HG03159 (cell line): ENCODE data around the gene PAK5.

ENCODE experiments used
- ATAC-seq: cut with Tn5 transposase; IDR thresholded peaks from one replicate; pipeline ENCODE4 v1.9.1; 2021; ENCODE audit warnings: mild to moderate bottlenecking, moderate library complexity; ENCODE audit not compliant: unreplicated experiment

Gene PAK5

DNA sequence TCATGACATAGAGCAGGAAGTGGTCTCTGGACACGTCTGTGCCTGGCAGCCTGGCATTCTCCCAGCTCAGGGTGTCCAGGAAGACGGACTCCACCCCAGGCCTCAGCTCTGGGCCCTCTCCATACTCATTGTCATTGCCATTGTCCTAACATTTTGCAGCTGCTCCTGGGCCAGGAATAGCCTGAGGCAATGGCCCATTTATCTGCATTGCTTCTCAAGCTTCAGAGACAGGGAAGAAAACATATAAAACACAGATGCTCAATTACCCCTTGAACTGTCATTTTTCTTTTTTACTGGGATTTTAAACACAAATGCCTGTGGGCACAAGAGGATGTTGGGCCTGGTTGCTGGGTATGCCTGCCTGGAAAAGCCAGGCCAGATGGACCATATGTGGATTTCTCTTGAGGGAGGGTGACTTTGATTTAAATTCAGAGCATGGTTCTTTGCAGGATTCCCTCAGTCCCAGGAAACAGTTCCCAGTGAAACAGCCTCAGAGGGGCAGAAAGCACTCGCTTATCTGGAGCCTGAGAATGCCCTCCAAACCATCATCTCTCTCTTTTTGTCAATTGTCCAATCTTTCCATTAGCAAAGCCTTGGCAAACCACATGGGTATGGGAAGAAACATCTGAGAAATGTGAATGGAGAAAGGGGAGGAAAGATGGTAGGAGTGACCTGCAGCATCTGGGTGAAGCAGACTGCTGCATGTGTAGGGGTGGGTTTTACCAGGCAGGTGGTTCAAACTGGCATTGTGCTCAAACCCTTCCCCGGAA is 306.6 kb downstream of the PAK5 start:
- ATAC-seq, result no peak

DNA sequence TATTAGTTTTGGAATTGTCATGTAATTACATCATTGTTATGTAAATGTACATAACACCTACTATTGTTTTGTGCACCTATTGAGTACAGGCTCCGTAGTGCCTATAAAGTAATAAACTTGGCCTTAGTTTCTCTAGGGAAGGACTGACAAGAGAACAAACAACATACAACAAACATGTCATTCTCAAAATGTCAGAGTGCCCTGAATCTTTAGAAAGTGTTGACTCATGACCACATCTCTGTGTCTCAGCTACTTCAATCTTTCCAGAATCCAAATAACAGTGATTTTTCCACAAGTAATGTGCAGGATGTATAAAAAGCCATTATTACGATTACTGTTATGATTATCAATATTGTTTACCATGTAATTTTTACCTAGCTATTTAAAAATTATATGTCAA is 307.3 kb downstream of the PAK5 start:
- no peak for ATAC-seq

- no peak for ATAC-seq
These were observed 315.2 kb downstream of the PAK5 start for GRCh38 chr20:9523636-9524035.

DNA sequence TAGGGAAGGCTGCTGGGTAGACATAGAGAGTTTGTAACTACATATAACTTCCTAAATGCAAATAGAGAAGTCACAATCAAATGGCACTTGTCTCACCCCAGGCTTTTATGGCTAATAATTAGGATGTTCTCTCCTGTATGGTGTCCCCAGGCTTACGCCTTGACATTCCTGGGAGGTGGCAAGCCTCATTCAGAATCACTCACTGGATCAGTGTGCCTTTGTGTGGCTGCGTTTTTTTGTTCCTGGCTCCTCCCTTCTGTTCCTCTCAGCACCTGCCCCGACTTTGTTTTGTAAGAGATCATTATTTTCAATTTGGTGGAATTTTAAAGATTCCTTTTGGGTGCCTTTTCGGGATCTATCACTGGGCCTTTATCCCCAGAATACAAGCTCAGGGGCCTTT is 318.8 kb downstream of the PAK5 start:
- ATAC-seq, result no peak

DNA sequence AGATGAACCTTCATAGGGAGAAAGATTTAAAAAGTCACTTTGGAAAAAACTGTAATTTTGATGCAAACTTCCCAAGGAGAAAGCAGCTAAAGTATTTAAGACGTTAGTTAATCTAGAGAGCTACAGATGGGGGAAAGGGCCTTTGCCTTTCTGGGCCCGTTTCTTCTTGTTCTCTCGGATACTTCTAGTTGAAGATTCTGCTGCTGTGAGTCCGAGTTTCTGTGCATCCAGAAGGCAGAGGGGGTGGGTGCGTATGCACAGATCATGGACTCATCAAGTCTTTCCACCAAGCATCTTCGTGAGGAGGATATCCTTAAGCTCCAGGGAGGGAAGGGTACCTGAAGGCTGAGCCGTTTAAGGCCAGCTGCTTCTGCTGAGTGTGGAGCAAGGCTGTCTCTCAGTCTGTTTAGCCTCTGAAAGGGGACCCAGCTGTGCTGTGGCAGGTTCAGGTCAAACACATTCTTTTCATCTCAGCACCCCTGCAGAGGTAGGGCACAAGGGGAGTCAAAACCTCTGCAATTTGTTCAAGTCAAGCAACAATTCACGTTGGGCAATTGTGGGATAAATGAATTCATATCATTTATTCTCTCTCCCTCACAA is 320.2 kb downstream of the PAK5 start:
- no peak for ATAC-seq

- no peak for ATAC-seq
These were observed 321.3 kb downstream of the PAK5 start for GRCh38 chr20:9517297-9518162.

- ATAC-seq, result no peak
These were observed 322.5 kb downstream of the PAK5 start for GRCh38 chr20:9516234-9516871.

GRCh38 chr20:9515741-9516233 is 323.1 kb downstream of the PAK5 start:
- ATAC-seq, result no peak

DNA sequence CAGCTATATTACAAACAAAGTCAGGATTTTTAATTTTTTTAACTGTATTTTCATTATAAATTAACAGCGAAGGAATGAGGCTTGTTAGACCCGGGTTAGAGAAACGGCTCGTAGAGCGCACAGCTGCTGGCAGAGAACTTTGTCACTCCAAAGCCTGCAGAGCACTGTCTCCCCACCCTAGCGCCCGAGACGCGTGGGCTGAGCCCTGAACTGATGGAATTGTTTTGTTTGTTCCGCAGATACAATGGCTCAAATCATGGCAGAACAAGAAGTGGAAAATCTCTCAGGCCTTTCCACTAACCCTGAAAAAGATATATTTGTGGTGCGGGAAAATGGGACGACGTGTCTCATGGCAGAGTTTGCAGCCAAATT is 323.7 kb downstream of the PAK5 start:
- no peak for ATAC-seq

DNA sequence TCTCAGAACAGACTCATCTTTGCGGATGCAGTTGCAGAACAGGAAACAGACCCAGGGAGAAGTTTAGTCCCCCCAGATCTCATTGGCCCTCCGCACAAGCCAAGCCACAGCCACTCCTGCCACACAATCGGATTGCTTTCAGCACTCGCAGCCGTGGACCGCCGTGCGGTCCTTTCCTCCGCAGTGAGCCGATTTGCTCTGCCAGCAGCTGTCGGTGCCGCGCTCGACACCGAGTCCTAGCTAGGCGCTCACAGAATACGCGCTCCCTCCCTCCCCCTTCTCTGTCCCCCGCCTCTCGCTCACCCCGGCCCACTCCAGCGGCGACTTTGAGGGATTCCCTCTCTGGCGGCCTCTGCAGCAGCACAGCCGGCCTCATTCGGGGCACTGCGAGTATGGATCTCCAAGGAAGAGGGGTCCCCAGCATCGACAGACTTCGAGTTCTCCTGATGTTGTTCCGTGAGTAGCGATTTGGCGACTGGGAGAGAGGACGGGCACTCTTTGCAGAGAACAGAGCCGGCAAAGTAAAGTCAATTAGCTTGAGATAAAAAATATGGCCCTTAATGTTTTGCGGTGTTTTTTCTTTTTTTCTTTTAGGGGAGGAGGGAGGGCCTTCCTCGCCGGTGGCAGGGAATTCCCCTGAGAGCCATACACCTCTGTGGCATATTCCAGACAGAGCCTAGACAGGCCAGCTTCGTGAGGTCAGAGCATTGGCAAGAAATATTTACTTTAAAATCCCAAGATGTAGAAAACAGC is 324.2 kb downstream of the PAK5 start, which contains the start of gene LAMP5:
Gene LAMP5, plus strand, starts transcription at position 130 of the 753 bp plus-strand sequence. Its CDS starts 263 bp downstream, at position 393.
- ATAC-seq, result peak; percentile 44

GRCh38 chr20:9514072-9514460 is 324.8 kb downstream of the PAK5 start:
- ATAC-seq, result no peak

DNA sequence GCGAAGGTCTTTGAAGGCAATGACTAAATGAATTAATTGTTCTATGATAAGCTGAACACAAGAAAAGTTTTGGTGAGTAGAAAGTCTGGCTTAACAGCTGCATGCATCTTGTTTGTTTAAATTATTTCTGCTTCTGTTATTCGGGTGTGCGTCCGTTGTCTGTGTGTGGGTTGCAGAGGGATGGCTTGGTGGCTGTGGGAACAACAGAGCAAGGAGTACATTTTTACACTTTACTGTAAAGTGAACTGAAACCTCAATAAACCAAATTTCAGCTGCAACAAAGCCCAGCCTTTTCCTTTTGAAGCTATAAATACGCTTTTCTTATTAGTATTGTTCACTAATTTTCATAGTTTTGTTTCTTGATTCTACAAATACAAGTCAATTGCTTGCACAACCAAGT is 328.0 kb downstream of the PAK5 start:
- no peak for ATAC-seq

- no peak for ATAC-seq
These were observed 329.6 kb downstream of the PAK5 start for GRCh38 chr20:9509246-9509645.

DNA sequence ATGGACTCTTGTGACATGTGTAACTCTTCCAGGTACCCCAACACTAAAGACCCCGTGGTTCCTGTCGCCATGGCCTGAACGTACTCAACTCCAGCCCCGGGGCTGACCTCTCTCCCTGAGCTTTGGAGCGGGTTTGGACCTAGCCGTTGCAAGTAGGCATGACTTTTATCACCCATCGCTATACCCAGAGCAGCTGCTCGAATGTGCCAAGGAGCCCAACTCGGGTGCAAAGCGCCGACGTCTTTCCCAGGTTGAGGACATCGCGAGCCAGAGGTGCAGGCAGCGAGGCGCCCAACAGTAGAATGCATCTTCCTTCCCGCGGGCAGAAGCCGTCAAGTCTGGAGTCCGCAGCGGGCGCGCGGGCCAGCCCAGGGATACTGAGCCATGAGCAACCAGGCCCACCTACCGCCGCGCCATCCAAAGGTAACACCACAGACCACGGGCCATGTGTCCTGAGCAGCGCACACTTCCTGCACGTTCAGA is 330.1 kb downstream of the PAK5 start:
- ATAC-seq, result no peak

DNA sequence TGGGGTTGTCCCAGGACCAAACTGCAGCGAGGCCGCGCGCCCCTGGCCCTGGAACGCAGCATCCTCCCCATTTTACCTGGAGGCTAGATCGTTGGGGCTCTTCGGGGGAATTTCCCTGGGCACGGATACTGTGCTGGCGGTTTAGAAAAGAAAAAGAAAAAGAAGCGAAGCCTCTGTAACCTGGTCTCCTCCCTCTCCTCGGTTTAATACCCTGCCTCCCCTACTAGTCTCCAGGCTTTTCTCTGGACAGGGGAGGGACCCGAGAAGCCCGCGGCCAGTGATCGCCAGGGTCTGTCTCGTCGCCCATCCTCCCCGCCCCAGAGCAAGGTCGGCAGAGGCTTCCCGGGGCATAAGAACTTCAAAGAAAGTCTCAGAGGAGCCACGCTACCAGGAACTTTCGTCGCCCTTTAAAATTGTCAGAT is 330.6 kb downstream of the PAK5 start:
- ATAC-seq, result no peak

GRCh38 chr20:9507544-9508239 is 331.2 kb downstream of the PAK5 start:
- no peak for ATAC-seq

- no peak for ATAC-seq
These were observed 331.9 kb downstream of the PAK5 start for GRCh38 chr20:9506964-9507369.

DNA sequence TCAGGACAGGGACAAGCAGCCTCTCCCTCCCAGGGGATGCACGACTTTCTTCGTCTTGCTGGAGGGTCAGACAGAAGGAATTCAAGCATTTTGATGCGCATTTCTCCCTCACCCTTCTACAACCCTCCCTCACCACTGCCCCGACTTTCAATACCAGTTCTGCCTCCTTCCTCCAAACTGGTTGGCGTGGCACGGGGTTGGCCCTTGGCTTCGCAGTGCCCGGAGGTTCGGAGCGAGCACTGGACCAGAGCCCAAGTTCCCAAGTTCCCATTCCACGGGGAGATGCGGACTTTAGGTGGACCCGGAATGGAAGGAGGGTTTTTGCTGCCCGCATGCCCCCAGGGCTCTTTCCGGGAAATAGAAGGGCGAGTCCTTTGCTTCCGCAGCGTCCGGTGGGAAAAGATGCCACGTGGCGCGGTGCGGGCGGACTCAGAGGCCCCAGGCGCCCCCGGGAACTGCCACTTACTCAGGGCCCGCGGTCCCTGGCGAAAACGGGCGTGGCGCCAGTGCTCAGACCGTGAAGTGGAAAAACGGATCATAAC is 332.5 kb downstream of the PAK5 start:
- no peak for ATAC-seq

DNA sequence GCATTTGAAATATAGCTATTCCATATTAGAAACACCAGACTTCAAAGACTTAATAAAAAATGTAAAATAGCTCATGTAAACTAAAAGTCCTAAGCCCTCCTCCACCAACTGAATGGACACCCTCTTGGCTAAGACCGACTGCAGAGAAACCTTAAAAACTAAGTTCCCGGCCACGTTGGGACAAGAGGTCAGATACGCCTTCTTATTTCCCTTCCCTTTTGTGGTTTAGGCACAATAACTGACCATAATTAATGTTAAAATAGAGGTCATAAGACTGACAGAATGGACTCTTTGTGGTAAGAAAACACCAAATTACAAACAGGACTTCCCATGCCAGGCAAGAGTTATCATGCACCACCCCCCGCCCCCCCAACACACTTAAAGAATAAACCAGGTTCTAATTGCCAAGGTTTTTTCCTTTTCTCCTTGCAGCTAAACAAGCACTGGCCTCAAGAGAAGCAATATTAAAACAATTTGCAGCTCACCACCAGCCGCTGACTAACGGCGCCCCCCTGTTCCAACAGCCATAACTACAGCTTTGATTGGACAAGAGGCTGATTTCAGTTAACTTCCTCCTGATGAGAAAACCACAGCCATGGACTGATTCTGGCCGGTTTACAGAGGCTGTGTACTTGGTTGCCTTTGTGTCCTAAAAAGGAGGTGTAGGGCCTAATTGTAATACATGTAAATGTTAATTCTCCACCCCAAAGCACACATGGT is 335.2 kb downstream of the PAK5 start:
- ATAC-seq, result no peak
